ENCODE measurements around the gene SLC25A38.

DNA sequence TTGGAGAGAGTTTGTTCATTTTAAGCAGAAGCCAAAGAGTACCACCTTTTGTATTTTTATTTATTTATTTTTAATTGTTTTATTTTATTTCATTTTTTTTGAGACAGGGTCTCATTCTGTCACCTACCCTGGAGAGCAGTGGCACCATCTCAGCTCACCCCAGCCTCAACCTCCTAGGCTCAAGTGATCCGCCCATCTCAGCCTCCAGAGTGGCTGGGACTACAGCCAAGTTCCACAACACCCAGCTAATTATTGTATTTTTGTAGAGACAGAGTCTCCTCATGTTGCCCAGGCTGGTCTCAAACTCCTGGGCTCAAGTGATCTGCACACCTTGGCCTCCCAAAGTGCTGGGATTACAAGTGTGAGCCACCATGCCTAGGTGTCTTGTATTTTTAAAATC, 44.1 kb upstream of the SLC25A38 start:
- TF ChIP-seq CTCF (IDR thresholded peaks at IDR 0.05) (no peak), POLR2A (IDR thresholded peaks at IDR 0.05) (no peak)

All from vagina (tissue), 2 donors.